Activated effector memory CD4-positive, alpha-beta T cell treated with Interleukin-2 at 50 U/mL for 16 hours (primary cell): ENCODE measurements around the gene VWA1.
"Not testable (repeated sequence)": the region's sequence is repeated elsewhere in the genome, so short reads cannot be mapped to it uniquely, and the experiment has no call there.

Experiments used
- DNase-seq: peaks from one replicate; pipeline ENCODE4 v3.0.0-alpha.2; 2020

VWA1 gene

GRCh38 chr1:1424707-1425106 is 10.8 kb upstream of the VWA1 start:
- DNase-seq, result no peak

- no peak for DNase-seq
Observed at GRCh38 chr1:1425426-1425752, 10.1 kb upstream of the VWA1 start.

GRCh38 chr1:1425753-1426495 is 9.6 kb upstream of the VWA1 start:
- no peak for DNase-seq

GRCh38 chr1:1426496-1427105 is 8.9 kb upstream of the VWA1 start:
- no peak for DNase-seq

- no peak for DNase-seq
Observed at GRCh38 chr1:1427106-1427819, 8.2 kb upstream of the VWA1 start.

GRCh38 chr1:1427820-1428148 is 7.7 kb upstream of the VWA1 start:
- DNase-seq, result no peak

- DNase-seq, result no peak
Observed at GRCh38 chr1:1428174-1428573, 7.3 kb upstream of the VWA1 start.

- DNase-seq, result not testable (repeated sequence)
Observed at GRCh38 chr1:1428967-1429366, 6.5 kb upstream of the VWA1 start.

GRCh38 chr1:1429671-1430073 is 5.8 kb upstream of the VWA1 start:
- DNase-seq, result no peak

GRCh38 chr1:1430114-1430982 is 5.1 kb upstream of the VWA1 start:
- no peak for DNase-seq

- no peak for DNase-seq
Observed at GRCh38 chr1:1430992-1431844, 4.3 kb upstream of the VWA1 start.

GRCh38 chr1:1431845-1432273 is 3.6 kb upstream of the VWA1 start:
- DNase-seq, result no peak

GRCh38 chr1:1432274-1432950 is 3.1 kb upstream of the VWA1 start:
- DNase-seq, result no peak

- no peak for DNase-seq
Observed at GRCh38 chr1:1432951-1433803, 2.3 kb upstream of the VWA1 start.

GRCh38 chr1:1433804-1434130 is 1.7 kb upstream of the VWA1 start:
- no peak for DNase-seq

- DNase-seq, result no peak
Observed at GRCh38 chr1:1434131-1434823, 1.2 kb upstream of the VWA1 start.

- DNase-seq, result no peak
Observed at GRCh38 chr1:1434824-1435105, 725 bp upstream of the VWA1 start.

GRCh38 chr1:1435911-1436629 is 580 bp downstream of the VWA1 start:
- DNase-seq, result no peak

GRCh38 chr1:1436630-1437032 is 1.1 kb downstream of the VWA1 start:
- DNase-seq, result no peak
